ENCODE measurements around the gene ELMO1.

The ELMO1 gene

DNA sequence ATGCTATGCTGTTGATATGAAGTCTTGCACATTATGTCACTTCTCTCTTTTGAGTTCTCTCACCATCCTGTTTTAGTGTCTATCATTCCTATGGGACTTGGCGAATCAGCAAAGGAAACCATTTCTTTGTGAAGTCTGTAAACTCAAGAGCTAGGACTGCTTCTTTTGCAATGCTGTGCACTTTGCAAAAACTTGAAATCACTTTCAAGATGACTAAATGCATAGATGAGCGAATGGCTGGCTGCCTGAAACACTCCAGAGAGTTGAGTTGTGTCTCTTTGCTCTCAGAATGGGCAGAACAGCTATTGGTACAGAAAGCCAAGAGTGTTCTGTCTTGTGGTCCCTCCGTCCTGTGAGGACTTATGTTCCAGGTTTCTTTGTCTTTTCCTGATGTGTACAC, 18.3 kb upstream of the ELMO1 start:
- no peak for DNase-seq (ENCODE audit: low read depth in 2 of 2)

DNA sequence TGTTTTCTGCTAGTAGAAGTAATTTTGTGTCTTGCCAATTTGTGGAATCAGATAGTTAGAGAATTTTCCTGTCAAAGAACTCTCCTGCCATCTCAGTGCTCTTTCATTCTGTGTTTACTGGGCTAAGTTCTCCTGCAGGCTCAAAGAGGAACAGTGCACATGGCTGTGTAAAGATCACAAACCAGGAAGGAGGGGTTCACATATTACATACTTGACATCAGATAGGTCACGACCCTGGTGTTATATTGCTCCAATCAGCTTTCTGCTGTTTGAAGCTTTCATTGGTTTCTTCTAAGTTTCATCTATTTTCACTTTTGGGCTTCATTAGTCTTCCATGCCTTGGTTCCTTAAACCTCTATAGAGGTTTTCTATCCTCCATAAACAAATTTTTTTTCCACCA, 13.5 kb upstream of the ELMO1 start:
- no peak for DNase-seq (ENCODE audit: low read depth in 2 of 2)

DNA sequence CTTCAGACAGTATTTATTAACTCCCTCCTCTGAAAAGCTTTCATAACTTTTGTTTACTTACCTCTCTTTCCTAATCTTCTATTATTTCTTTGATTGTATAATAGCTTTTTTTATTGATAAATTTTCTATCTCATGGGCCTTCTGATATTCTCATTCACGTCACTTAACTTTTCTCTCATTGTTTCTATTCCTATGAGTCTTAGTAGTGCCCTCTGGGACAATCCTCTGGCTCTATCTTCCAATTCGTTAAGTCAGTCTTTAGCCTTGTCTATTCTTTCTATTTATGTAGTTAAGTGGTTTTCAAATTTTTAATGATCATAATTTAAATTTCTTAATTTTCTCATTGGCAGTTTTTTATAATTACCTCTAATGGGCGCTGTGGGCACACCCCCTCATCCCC, 6.4 kb upstream of the ELMO1 start:
- DNase-seq (ENCODE audit: low read depth in 2 of 2), result no peak

- DNase-seq (ENCODE audit: low read depth in 2 of 2), result no peak
These were observed 3.7 kb upstream of the ELMO1 start for GRCh38 chr7:37452346-37452745.

DNA sequence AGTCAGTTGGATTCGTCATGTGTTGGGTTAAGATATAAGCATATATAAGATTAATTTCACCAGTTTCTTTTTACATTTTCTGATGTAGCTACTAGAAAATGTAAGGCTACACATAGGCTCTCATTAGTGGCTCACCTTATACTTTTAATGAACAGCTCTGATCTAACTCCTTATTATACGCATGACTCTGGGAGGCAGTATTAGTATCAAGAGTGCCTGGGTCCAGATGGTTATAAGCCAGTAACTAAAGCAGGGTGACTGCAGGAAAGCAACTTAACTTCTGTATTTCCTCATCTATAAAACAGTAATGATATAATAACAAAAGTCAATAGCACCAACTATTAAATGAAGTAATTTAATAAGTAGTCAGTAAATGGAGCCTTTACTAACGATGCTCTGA, 1.4 kb upstream of the ELMO1 start:
- DNase-seq (ENCODE audit: low read depth in 2 of 2), result no peak

GRCh38 chr7:37449621-37450020, 957 bp upstream of the ELMO1 start:
- no peak for DNase-seq (ENCODE audit: low read depth in 2 of 2)

DNA sequence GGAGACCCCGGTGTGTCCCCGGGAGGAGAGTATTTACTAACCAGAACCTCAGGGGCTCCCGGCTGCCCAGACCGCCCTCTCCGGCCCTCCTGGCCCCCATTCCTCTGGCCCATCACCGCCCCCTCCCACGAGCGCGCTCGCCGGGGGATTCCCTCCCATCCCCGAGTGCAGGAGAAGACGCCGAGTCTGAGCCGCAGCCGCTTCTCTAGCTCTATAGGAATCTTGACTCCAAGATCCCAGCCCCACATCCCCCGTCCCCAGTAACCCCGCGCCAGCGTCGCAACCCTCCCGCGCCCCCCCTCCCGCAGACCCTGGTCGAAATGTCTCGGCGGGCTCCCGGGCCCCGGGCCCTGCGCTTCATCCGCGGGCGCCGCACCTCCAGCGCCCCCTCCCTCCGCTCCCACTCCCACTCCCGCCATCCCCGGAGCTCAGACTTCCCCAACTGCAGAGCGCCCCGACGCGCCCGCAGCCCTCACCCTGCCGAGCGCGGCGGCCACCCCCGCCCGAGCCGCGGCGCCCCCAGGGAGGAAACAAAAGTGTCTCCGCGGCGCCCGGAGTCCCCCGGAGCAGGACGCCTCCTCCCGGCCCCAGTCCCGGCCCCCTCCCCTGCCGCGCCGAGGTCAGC, 541 bp downstream of the ELMO1 start:
- DNase-seq (ENCODE audit: low read depth in 2 of 2), result no peak

DNA sequence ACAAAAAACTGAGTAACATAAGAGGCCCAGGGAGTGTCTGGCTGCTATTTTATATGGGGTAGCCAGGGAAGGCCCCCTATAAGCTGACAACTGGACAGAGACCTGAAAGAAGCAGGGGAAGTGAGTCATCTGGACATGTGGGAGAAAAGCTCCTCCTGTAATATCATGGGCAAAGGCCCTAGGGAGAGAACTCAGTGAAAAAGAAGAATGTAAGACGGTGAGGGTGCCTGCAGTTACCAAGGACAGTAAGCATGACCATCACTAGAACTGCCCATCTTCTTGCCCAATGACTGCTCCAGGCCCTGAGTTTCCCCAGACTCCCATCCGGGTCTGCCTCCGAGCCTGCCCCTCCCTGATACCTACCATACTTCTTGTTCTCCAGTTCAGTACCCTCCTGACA, 2.3 kb downstream of the ELMO1 start:
- DNase-seq (ENCODE audit: low read depth in 2 of 2), result no peak

DNA sequence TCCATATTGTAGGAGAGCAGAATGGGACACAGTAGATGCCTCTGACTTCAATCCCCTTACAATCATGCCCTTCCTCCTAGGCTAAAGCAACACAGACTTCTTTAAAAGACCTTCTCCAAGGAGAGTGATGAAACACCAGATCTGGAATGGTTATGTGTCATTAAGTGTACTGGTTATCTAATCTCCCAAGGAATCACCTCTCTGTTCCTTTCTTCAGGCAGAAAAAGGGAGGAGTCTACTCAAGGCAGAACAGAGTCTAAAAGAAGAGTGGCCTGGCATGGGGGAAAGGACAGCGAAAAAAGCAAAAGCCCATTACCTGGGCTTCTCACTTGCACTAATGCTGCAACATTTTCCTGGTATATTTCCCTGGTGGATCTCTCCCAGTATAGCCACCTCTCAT, 2.9 kb downstream of the ELMO1 start:
- DNase-seq (ENCODE audit: low read depth in 2 of 2), result no peak

DNA sequence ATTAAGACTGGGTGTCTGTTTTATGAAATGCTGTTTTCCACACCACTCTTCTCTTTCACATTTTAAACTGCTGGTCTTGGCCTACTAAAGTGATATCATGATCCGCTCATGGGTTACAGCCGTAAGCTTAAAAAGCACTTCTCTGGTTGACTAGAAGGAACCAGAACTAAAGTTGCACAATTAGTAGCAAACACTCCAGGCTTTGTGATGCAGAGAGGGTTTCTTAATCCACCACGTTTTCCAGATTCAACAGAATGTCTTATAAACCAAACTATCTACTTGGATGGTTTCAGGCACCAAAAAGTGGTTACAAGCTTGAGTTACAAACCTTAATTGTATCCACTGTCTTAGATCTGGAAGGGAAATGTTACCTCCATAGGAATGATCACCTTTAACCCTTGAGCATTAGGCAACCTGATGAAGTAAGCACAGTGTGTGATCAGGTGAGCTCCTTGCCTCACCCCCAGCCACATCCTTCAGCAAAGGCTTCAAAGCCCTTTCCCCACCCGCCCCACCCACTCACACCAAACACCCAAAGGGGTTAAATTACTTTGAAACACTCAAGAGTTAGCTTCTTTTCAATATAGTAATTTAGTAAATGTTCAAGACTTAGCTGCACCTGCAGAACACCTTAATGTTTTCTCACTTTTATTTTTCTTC, 3.5 kb downstream of the ELMO1 start:
- no peak for DNase-seq (ENCODE audit: low read depth in 2 of 2)

- no peak for DNase-seq (ENCODE audit: low read depth in 2 of 2)
These were observed 5.0 kb downstream of the ELMO1 start for GRCh38 chr7:37443627-37444026.

DNA sequence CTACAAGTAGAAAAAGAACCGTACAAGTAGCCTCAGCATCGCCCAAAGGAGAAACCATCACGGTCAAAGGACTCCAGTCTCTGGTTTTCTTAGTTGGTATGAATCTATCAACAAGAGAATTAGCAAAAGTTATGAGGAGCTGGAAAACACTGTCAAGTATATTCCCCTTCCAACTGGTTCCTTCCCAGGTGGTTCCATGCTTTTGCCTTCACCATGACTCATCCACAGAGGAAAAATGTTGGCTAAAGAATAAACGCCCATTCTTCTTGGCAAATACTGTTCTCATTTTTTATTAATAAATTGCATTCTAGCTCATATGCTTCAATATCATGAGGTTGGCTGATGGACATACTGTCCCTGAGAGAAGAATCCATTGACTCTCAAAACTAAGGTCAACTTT, 6.4 kb downstream of the ELMO1 start:
- DNase-seq (ENCODE audit: low read depth in 2 of 2), result no peak

GRCh38 chr7:37441816-37442215, 6.8 kb downstream of the ELMO1 start:
- DNase-seq (ENCODE audit: low read depth in 2 of 2), result no peak

GRCh38 chr7:37441386-37441760, 7.3 kb downstream of the ELMO1 start:
- no peak for DNase-seq (ENCODE audit: low read depth in 2 of 2)

DNA sequence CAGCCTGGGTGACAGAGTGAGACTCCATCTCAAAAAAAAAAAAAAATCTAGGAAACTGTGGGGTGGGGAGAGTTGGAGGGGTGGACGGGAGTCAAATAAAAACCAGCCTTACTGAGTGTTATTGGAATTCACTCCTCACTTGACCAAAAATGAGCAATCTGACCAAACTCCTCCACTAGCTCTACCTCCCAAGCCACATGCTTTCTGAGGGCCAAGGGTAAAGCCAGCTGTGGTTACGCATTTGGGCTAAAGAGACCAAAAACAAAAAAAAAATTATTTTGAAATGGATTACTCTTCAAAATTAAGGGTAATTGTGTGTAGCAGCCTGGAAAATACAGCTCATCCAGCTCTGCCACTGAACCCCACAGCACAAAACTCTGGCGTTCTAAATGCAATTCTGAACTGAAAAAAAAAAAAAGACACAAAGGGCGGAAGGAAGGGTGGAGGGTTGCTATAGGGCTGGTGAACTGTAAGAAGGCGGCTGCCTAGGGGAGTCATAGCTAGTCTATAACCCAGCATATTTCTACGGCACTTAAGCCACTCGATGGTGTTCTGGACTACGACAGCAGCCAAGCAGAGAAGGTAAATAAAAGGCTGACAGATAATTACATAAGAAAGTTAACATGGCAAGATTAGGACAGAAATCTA, 7.8 kb downstream of the ELMO1 start:
- DNase-seq (ENCODE audit: low read depth in 2 of 2), result no peak

DNA sequence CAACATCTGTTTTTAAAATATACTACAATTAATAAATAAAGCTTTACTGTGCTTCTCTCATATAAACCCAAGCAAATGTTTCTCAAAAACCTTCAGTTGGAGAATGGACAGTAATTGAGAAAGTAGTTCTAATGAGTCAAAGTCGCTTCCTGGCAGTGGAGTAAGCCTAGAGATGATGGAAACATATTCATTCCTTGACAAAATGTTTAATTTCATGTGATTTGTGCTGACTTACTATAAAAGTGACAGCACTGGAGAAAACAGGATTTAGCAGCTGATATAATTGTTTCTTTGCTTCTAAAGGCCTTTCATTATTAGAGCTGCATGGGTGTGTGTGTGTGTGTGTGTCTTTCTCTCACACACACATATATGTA, 9.0 kb downstream of the ELMO1 start:
- no peak for DNase-seq (ENCODE audit: low read depth in 2 of 2)

DNA sequence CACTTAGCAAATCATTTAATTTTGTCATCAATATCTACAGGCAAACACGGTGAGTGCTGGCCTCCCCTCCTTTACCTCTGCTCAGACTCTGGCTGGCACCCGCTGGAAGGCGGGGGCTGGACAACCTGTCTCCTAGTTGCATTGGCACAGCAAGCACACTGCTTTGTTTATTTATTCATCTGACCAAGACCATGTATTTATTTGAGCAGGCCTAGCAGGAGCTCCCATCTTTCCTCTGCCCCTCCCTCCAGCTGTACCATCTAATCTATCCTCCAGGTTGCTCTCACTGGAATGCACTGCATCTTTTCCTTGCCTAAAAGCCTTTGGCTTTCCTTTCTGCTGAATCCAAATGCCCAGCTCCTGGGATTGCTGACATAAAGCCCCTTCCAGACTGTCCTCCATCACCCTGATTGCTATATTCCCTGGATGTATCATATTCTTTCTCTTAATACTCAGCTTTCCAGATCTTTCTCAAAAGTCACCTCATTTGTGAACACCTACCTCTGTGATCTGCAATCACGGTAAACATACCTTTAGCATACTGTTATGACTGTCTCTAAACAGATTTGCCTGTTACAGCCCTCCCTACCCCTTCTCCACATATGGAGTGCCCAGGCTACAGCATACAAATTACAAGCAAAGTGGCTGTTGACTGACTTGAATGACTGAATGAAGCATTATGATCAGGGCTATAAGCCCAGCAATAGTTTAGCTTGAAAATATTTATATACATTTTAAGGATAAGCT, 9.6 kb downstream of the ELMO1 start:
- no peak for DNase-seq (ENCODE audit: low read depth in 2 of 2)

GRCh38 chr7:37435156-37435855, 13.4 kb downstream of the ELMO1 start:
- DNase-seq (ENCODE audit: low read depth in 2 of 2), result no peak

GRCh38 chr7:37434529-37434928, 14.1 kb downstream of the ELMO1 start:
- no peak for DNase-seq (ENCODE audit: low read depth in 2 of 2)

- no peak for DNase-seq (ENCODE audit: low read depth in 2 of 2)
These were observed 15.5 kb downstream of the ELMO1 start for GRCh38 chr7:37433166-37433565.

- DNase-seq (ENCODE audit: low read depth in 2 of 2), result no peak
These were observed 16.3 kb downstream of the ELMO1 start for GRCh38 chr7:37432281-37432920.

DNA sequence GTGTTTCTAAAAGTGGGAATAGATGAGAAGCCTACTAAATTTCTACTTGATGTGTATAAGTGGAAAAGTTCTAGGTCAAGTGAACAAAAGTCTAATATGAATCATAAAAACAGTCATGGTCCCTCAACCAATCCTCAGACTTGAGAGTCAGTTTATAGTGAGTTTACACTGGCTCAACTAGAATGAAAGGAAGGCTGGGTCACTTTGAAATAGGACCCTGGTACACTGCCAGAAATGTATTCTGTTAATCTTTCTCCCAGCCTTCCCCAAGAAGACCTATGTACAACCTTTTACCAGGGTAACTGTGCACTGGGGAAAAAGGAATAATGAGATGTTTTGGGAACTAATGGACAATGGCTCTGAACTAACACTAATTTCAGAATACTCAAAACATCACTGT, 17.3 kb downstream of the ELMO1 start:
- DNase-seq (ENCODE audit: low read depth in 2 of 2), result no peak
